Head of caudate nucleus (tissue), 42 donors: ENCODE results near the gene KCNK3.
"Not testable (repeated sequence)": the region's sequence is repeated elsewhere in the genome, so short reads cannot be mapped to it uniquely, and the experiment has no call there.

Source experiments
- DNase-seq, 42 donors: peaks; one replicate each; pipeline versions ENCODE4 v3.0.0 to v3.0.0-alpha.2; 2020 to 2021; ENCODE audit warnings: mixed read lengths in 7 of 42
- intact Hi-C: fragments of 100-400 bp; cut with DNase I; formaldehyde crosslinking; loops from one replicate; pipeline ENCODE4 v1.15.0; 2022

Gene KCNK3

GRCh38 chr2:26692279-26692896 lies at the start of gene KCNK3:
Gene KCNK3, plus strand, starts transcription at chr2:26692722. Its CDS starts 154 bp downstream, at chr2:26692876.
- intact Hi-C loops, result no loop called here

DNA sequence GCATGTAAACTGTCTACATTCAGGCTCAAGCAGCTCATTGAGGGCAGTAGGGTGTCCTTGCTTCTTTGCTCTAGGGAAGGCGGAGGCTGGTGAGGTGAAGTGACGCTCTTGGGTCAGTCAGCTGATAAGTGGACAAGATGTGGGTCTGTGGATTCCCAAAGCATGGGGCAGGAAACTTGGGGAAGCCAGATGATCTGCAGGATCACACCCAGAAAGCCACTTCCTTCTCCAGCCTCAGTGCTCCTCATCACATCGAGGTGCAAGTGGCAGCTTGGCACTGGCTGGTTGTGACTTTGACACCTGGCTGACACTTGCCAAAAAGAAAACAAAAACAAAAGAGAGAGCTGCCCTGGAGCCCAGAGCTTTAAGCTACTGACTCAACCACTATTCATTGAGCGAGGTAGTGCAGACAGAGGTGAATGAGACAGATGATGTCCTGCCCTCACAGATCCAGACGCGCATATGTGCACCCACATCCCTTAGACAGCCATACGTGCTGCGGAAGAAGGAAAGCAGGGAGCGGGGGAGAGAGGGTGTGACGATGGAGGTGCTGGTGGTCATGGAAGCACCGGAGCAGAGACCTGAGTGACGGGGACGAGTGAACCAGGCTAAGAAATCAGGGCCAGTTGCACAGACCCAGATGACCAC lies 48.2 kb upstream of the KCNK3 start:
- peak in 2 of 42 donors; percentile 2 to 12 for DNase-seq
- intact Hi-C loops, result no loop called here

More at GRCh38 chr2:26692279-26692896, at the start of gene KCNK3:
- DNase-seq, result peak in 37 of 42 donors; percentile 5 to 75 (median 40)

DNA sequence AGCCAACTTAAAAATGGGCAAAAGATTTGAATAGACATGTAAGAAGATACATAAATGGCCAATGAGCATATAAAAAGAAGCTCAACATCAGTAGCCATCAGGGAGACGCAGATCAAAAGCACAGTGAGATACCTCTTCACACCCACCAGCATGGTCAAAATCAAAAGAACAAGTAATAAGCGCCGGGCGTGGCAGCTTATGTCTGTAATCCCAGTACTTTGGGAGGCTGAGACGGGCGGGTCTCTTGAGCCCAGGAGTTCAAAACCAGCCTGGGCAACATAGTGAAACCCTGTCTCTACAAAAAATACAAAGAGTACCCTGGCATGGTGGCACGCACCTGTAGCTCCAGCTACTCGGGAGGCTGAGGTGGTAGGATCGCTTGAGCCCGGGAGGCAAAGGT lies 46.8 kb upstream of the KCNK3 start:
- DNase-seq, result peak in 1 of 42 donors; percentile 2
- intact Hi-C loops, result no loop called here

GRCh38 chr2:26646986-26647672 lies 45.4 kb upstream of the KCNK3 start:
- peak in 3 of 42 donors; percentile 9 to 11 (median 9) for DNase-seq
- intact Hi-C loops, result no loop called here

DNA sequence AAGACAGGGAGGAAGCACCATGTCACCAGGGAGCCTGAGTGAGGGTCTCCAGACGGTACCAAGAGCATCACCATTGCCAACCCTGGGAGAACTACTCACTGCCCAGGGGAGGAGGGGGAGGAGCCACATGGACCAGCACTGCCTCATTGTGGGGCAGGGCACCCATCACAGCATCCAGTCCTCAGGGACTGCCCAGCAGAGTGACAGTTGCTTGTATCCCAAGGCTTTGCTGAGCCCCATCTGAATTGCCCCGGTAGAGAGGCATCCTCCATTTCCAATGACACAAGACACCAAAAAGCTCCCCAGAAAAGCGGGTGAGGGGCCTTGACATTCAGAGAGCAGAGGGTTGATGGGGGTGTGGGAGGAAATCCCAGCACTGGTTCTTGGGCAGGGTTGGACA lies 44.5 kb upstream of the KCNK3 start:
- intact Hi-C loops, result no loop called here

GRCh38 chr2:26648516-26648915 lies 44.0 kb upstream of the KCNK3 start:
- intact Hi-C loops, result no loop called here
- DNase-seq, result peak in 1 of 42 donors; percentile 9

More for the DNA sequence above, 44.5 kb upstream of the KCNK3 start:
- peak in 2 of 42 donors; percentile 4 for DNase-seq

DNA sequence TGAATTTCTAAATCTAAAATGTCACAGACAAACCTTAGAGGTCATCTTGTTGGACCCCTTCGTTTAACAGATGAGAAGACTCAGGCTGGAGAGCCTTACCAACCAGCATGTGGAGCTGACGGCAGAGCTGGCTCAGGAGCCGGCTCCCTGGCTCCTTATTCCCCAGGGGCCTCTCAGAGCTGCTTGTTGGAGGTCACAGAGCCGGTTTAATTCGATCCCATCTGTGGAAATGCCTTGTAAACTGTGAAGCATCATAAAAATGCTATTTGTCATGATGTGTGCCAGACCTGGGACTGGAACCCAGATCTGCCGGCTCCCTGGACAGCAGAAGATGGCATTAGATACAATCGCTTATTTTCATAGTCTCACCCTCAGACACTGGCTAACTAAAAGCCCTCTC lies 43.2 kb upstream of the KCNK3 start:
- peak in 1 of 42 donors; percentile 1 for DNase-seq
- intact Hi-C loops, result no loop called here

- intact Hi-C loops, result no loop called here
Measured at GRCh38 chr2:26649992-26650712, 42.4 kb upstream of the KCNK3 start.

DNA sequence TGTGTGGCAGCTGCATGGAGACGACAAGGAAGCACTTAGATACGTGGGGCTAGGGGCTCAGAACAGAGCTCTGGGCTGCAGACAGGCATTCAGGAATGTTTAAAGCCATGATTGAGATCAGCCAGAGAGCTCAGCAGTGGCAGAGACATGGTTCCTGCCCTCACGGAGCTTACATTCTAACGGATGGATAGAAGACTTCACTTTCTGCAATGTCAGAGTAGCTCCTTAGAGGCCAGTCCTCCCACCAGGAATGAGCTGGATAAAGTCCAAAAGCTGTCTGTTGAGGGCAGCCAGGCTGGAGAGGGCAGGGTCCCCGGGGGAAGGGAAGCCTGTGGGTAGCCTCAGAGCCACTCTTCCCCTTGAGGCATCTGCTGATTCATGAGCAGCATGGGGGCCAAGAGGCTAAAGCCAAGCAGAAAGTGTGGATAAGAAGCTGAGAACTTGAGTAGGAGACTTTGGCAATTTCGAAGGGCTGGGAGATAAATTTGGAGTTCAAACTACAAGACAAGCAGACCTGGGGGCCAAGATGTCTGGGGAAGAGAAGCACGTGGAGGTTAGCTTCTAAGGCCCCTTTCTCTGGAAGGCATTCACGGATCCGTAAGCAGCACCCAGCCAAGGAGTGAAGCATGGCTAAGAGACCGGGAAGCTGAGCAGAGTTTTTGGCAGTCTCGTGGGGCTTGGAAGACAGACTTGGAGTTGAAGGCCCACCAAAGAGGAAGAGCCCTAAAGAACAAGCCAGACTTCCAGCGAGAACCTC lies 41.6 kb upstream of the KCNK3 start:
- intact Hi-C loops, result no loop called here
- peak in 5 of 42 donors; percentile 7 to 29 (median 14) for DNase-seq

More at GRCh38 chr2:26649992-26650712, 42.4 kb upstream of the KCNK3 start:
- peak in 5 of 42 donors; percentile 6 to 19 (median 11) for DNase-seq

GRCh38 chr2:26651470-26651771 lies 41.1 kb upstream of the KCNK3 start:
- intact Hi-C loops, result no loop called here
- DNase-seq, result peak in 2 of 42 donors; percentile 3 to 17

DNA sequence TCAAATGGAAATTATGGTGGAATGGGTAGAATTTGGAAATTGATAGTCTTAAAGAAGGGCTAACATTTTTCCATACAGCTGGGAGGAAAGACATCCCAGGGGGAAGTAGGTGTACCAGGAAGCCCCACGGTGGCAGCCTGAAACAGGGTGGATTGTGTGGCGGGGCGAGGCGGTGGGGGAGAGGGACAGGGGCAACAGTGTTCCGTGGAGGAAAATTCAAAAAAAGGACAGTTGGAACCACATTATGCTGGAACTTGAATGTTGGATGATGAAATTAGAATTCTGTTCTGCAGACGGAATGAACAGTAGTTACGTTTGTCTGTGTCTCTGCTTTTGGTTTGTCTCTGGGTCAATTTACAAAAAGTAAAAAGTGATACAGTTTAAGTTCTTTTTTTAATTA lies 40.7 kb upstream of the KCNK3 start:
- peak in 3 of 42 donors; percentile 7 to 20 (median 18) for DNase-seq
- intact Hi-C loops, result no loop called here

GRCh38 chr2:26652361-26653041 lies 40.0 kb upstream of the KCNK3 start:
- intact Hi-C loops, result no loop called here
- DNase-seq, result peak in 3 of 42 donors; percentile 6 to 32 (median 20)

DNA sequence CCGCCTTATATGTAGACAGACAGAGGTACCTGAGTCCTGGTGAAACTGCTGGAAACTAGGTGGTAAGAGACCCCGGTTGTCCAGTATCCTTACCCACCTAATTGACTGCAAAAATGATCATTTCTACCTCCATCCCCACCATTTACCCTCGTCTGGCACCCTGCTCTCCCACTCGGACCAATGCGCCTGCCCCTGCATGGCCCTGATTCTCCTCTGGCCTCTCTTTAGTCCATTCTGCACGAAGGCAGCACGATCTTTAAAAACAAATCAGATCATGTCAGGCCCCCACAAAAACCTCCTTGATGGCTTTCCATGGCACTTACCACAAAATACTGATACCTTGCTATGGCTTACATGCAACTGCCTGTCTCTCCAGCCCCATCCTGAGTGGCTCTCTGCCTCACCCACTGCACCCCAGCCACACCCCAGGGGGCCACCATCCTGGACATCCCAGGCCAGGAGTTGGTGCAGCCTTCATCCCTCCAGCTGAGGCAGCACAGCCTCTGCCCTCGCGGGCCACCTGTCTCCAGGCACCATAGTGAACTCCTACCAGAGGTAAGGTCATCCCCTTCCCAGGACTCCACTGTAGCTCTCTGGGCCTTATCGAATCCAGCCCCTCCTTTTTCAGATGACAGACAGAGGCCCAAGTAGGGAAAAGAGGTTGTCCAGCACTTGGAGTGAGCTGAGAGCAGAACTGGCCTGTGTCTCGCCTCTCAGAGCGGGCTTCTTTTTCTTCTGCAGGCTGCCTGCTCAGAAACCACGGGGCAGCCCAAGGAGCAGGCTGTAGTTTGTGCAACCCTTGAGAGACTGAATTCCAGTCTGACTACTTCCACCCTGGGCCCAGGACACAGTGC lies 39.1 kb upstream of the KCNK3 start:
- intact Hi-C loops, result no loop called here
- peak in 4 of 42 donors; percentile 6 to 31 (median 16) for DNase-seq

GRCh38 chr2:26654061-26654340 lies 38.5 kb upstream of the KCNK3 start:
- intact Hi-C loops, result no loop called here
- DNase-seq, result peak in 1 of 42 donors; percentile 11

- DNase-seq, intact Hi-C loops: not testable (repeated sequence)
Measured at GRCh38 chr2:26655120-26655519, 37.4 kb upstream of the KCNK3 start.

DNA sequence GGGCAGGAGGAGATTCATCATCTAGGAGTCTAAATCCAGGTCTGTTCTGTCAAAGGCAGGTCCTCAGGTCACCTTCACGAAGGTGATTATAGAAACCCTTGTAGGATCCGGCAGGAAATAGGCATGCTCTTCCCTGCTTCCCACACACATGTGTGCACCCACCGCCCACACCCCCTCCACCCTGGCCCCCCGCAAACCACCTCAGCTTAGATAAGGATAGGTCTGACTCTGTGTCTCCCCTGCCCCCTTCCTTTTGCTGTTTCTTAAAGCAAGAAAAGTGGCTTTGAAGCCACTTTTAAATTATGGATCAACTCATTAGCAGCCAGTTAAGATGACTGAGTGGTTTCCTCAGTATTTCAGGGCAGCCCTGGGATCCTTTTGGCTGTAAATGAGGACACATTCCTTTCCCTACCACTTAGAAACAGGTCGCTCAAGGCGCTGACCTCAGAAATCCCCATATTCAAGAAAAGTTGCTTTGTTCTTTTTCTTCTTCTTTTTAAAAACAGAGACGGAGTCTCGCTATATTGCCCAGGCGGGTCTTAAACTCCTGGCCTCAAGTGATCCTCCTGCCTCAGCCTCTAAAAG lies 36.8 kb upstream of the KCNK3 start:
- intact Hi-C loops, result no loop called here
- peak in 1 of 42 donors; percentile 3 for DNase-seq

DNA sequence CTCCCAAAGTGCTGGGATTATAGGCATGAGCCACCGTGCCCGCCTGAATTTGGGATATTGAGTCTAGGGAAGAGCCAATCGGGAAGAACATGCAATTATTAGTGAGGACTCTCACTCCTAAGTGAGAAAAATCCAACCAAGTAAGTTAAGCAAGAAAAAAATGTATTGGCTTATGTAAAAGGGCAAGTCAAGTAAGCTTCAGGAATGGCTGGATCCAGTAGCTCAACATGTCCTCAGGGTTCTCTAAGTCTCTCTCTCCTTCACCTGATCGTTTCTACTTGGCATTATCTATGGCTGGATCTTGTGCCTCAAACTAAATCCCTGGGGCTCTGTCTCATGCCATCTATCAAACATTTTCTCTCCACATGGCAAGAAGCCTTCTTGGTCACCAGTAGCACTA lies 35.3 kb upstream of the KCNK3 start:
- intact Hi-C loops, result no loop called here
- peak in 1 of 42 donors; percentile 2 for DNase-seq
